Measurements from ENCODE around the gene SEPTIN11. TPM values are rescaled to one million over a fixed set of nuclear protein-coding genes. Genes with fewer than 3 reads are reported as not detected.

The SEPTIN11 gene
- total and polyA plus RNA-seq, 7 donors: 5.7 to 54.0 (median 33.2) TPM

DNA sequence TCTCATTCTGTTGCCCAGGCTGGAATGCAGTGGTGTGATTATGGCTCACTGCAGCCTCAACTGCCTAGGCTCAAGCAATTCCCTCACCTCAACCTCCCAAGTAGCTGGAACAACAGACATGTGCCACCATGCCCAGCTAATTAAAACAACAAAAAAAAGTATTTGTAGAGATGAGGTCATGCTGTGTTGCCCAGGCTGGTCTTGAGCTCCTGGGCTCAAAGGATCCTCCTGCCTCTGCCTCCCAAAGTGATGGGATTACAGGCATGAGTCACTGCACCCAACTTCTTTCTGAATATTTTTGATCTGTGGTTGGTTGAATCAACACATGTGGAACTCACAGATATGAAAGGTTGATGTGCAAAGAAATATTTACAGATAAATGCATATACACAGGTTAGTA is 18.5 kb upstream of the SEPTIN11 start:
- Histone ChIP-seq H3K9me3 (no peaks in the 10 kb centered on the region), H3K4me1 (no peaks in the 10 kb centered on the region), H3K36me3 (ENCODE audit: insufficient read depth in 1 of 2, low read depth in 1 of 2) (no peaks in the 10 kb centered on the region), H3K27ac (no peak overlapping the region), H3K4me3 (no peak overlapping the region), H3K27me3 (ENCODE audit: insufficient read depth in 3 of 3, low read length in 2 of 3) (no peaks in the 10 kb centered on the region)
- ATAC-seq (no peak), DNase-seq (no peak)
- TF ChIP-seq CTCF (IDR thresholded peaks at IDR 0.05): no peak
- intact Hi-C loops (cut with DNase I): no loop called here

DNA sequence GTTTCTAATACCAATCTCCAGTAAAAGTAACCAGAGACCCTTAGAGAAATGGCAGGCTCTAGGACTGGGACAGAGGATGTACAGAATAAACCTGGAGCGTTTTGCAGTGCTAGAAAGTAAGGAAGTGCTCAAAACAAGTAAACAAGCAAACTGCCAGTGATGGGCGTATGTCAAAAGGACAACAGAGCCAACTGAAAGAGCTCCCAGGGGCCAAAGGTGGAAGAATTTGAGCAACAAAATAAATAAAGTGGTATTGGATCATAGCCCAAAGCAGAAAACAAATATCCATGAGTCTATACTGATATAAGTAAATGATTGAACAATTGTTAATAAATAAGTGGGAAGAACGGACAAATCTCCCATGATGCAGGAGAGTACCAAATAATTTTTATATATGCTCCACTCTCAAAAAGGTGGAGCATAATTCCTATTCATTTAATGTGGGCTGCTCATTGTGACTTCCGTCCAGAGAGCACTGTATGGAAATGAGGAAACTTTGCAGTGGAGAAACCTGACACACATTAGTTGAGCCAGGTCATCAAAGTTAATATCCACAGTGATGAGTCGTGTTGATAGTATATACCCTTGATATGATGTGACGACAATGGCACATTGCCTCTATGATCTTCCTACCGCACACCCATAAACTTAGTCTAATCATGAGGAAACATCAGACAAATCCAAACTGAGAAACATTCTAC is 17.8 kb upstream of the SEPTIN11 start:
- TF ChIP-seq CTCF (IDR thresholded peaks at IDR 0.05): no peak
- intact Hi-C loops (cut with DNase I): no loop called here
- no peaks in the 10 kb centered on the region for H3K27me3 ChIP-seq (ENCODE audit: insufficient read depth in 3 of 3, low read length in 2 of 3)
- H3K9me3 ChIP-seq: no peaks in the 10 kb centered on the region
- ATAC-seq: no peak
- no peak overlapping the region for H3K4me3 ChIP-seq
- WGBS, 3 donors: 85 to 91% (median 86%) methylated on average over 7 of the region's 7 CpGs
- DNase-seq: no peak
- H3K36me3 ChIP-seq (ENCODE audit: insufficient read depth in 1 of 2, low read depth in 1 of 2): no peaks in the 10 kb centered on the region
- H3K4me1 ChIP-seq: no peaks in the 10 kb centered on the region
- no peak overlapping the region for H3K27ac ChIP-seq

- Histone ChIP-seq H3K27ac (no peak overlapping the region), H3K27me3 (ENCODE audit: insufficient read depth in 3 of 3, low read length in 2 of 3) (no peaks in the 10 kb centered on the region), H3K9me3 (no peaks in the 10 kb centered on the region), H3K4me3 (no peak overlapping the region), H3K36me3 (ENCODE audit: insufficient read depth in 1 of 2, low read depth in 1 of 2) (no peaks in the 10 kb centered on the region), H3K4me1 (peaks cover 8% of the 10 kb centered on the region)
- peak in 2 of 4 donors; percentile 58 to 75 for ATAC-seq
- TF ChIP-seq CTCF (IDR thresholded peaks at IDR 0.05): no peak
- whole genome bisulfite sequencing, 3 donors: 36 to 57% (median 45%) methylated on average over 2 of the region's 2 CpGs
- no peak for DNase-seq
- intact Hi-C loops (cut with DNase I): no loop called here
These were observed 10.4 kb upstream of the SEPTIN11 start for GRCh38 chr4:76939184-76939583.

GRCh38 chr4:76943129-76943620 is 6.4 kb upstream of the SEPTIN11 start:
- intact Hi-C loops (cut with DNase I): loop anchor here in 1 of 2 donors (5.0 kb wide), 1 partner anchor 59 kb away; no protein-coding TSS in a partner anchor
- Histone ChIP-seq H3K27ac (no peak overlapping the region), H3K36me3 (ENCODE audit: insufficient read depth in 1 of 2, low read depth in 1 of 2) (no peaks in the 10 kb centered on the region), H3K4me3 (no peak overlapping the region), H3K4me1 (peaks cover 21% of the 10 kb centered on the region), H3K27me3 (ENCODE audit: insufficient read depth in 3 of 3, low read length in 2 of 3) (no peaks in the 10 kb centered on the region), H3K9me3 (no peaks in the 10 kb centered on the region)
- no peak for TF ChIP-seq CTCF (IDR thresholded peaks at IDR 0.05)
- 66 to 71% (median 69%) methylated on average over 6 of the region's 6 CpGs for WGBS, 3 donors
- peak in 2 of 4 donors; percentile 41 to 56 for ATAC-seq
- DNase-seq: no peak
